ENCODE measurements around the gene NDUFS1. TPM values are rescaled to one million over a fixed set of nuclear protein-coding genes. Genes with fewer than 3 reads are reported as not detected.

NDUFS1 gene
- total and polyA plus RNA-seq, 10 of the 15 experiments (the other 5 are each of a cell fraction or from before 2014, with no cell fraction given) = 62.6 to 108 (median 90.4) TPM

DNA sequence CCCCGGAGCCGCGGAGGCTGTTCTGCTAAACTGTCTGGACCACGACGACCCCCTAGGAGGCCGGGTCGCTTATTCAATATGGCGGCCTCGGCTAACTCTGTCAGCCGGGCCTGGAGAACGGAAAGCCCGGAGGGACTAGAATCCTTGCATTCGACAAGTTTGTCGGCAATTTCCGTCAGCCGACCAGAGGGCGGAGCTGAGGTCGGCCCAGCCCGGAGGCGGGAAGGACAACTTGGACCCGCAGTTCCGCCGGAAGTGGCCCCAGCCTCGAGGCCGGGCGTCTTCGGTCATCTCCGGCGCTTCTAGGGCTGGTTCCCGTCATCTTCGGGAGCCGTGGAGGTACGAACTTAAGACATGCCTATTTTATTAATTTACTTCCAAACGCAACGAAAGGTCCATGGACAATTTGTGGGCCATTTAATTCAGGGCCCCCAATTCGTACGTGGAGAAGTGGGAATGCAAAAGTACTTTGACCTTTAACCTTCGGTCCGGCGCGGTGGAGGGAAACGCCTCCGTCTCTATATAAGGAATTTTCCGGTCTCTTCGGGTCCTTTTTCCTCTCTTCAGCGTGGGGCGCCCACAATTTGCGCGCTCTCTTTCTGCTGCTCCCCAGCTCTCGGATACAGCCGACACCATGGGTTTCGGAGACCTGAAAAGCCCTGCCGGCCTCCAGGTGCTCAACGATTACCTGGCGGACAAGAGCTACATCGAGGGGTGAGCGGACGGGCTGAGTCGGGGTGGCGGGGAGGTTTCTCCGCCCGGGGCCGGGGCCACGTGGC is at the start of gene NDUFS1, which contains the start of gene EEF1B2 (continued):
- TF ChIP-seq, protein P1, sequence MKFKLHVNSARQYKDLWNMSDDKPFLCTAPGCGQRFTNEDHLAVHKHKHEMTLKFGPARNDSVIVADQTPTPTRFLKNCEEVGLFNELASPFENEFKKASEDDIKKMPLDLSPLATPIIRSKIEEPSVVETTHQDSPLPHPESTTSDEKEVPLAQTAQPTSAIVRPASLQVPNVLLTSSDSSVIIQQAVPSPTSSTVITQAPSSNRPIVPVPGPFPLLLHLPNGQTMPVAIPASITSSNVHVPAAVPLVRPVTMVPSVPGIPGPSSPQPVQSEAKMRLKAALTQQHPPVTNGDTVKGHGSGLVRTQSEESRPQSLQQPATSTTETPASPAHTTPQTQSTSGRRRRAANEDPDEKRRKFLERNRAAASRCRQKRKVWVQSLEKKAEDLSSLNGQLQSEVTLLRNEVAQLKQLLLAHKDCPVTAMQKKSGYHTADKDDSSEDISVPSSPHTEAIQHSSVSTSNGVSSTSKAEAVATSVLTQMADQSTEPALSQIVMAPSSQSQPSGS (IDR thresholded peaks at IDR 0.05; ENCODE audit: low read length) = peak; percentile 3; the same call in 1 of the 2 replicates
- TF ChIP-seq NR2C2 (IDR thresholded peaks at IDR 0.05; ENCODE audit: borderline replicate concordance, control insufficient read depth, insufficient read length, low read depth) (peak; percentile 82), SMC3 (IDR thresholded peaks at IDR 0.05; ENCODE audit: borderline replicate concordance, low read length) (no peak), BRCA1 (IDR thresholded peaks at IDR 0.05; ENCODE audit: low read depth, low read length) (no peak), BCL11A (IDR thresholded peaks at IDR 0.05; ENCODE audit: low read depth, low read length) (no peak), BMI1 (IDR thresholded peaks at IDR 0.05; ENCODE audit: borderline replicate concordance) (no peak), TCF7 (IDR thresholded peaks at IDR 0.05; ENCODE audit: borderline replicate concordance) (no peak), RFX5 (IDR thresholded peaks at IDR 0.05; ENCODE audit: low read depth, low read length) (no peak), NFXL1 (IDR thresholded peaks at IDR 0.05; ENCODE audit: borderline replicate concordance) (no peak), YY1 (IDR thresholded peaks at IDR 0.05; ENCODE audit: low read depth, low read length) (peak; percentile 97), RUNX3 (IDR thresholded peaks at IDR 0.05; ENCODE audit: low read length) (no peak), FOS (IDR thresholded peaks at IDR 0.05; ENCODE audit: borderline replicate concordance, extremely low read depth, insufficient read length) (no peak), EZH2 (IDR thresholded peaks at IDR 0.05; ENCODE audit: borderline replicate concordance, control insufficient read depth, low read depth, low read length) (no peak), STAT1 (conservative IDR thresholded peaks at IDR 0.05) (no peak), NBN (IDR thresholded peaks at IDR 0.05) (peak; percentile 69; the same call in 1 of the 2 replicates), IRF4 (IDR thresholded peaks at IDR 0.05; ENCODE audit: low read depth, low read length) (no peak), ESRRA (IDR thresholded peaks at IDR 0.05; ENCODE audit: low read length) (peak; percentile 8; the same call in 1 of the 2 replicates), PAX5 (IDR thresholded peaks at IDR 0.05; ENCODE audit: borderline replicate concordance, low read depth, low read length) (peak; percentile 31; the same call in 1 of the 2 replicates), KLF5 (IDR thresholded peaks at IDR 0.05; ENCODE audit: partially characterized antibody) (peak; percentile 23), NRF1 (conservative IDR thresholded peaks at IDR 0.05; ENCODE audit: low read depth, low read length) (no peak), SREBF2 (IDR thresholded peaks at IDR 0.05; ENCODE audit: low read length) (no peak)
- TF ChIP-seq, protein P2, sequence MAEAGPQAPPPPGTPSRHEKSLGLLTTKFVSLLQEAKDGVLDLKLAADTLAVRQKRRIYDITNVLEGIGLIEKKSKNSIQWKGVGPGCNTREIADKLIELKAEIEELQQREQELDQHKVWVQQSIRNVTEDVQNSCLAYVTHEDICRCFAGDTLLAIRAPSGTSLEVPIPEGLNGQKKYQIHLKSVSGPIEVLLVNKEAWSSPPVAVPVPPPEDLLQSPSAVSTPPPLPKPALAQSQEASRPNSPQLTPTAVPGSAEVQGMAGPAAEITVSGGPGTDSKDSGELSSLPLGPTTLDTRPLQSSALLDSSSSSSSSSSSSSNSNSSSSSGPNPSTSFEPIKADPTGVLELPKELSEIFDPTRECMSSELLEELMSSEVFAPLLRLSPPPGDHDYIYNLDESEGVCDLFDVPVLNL (IDR thresholded peaks at IDR 0.05; ENCODE audit: low read depth, low read length) = peak; percentile 83
- TF ChIP-seq, protein P3, sequence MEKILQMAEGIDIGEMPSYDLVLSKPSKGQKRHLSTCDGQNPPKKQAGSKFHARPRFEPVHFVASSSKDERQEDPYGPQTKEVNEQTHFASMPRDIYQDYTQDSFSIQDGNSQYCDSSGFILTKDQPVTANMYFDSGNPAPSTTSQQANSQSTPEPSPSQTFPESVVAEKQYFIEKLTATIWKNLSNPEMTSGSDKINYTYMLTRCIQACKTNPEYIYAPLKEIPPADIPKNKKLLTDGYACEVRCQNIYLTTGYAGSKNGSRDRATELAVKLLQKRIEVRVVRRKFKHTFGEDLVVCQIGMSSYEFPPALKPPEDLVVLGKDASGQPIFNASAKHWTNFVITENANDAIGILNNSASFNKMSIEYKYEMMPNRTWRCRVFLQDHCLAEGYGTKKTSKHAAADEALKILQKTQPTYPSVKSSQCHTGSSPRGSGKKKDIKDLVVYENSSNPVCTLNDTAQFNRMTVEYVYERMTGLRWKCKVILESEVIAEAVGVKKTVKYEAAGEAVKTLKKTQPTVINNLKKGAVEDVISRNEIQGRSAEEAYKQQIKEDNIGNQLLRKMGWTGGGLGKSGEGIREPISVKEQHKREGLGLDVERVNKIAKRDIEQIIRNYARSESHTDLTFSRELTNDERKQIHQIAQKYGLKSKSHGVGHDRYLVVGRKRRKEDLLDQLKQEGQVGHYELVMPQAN (conservative IDR thresholded peaks at IDR 0.05) = peak; percentile 89
- TF ChIP-seq, protein P4, sequence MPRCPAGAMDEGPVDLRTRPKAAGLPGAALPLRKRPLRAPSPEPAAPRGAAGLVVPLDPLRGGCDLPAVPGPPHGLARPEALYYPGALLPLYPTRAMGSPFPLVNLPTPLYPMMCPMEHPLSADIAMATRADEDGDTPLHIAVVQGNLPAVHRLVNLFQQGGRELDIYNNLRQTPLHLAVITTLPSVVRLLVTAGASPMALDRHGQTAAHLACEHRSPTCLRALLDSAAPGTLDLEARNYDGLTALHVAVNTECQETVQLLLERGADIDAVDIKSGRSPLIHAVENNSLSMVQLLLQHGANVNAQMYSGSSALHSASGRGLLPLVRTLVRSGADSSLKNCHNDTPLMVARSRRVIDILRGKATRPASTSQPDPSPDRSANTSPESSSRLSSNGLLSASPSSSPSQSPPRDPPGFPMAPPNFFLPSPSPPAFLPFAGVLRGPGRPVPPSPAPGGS (IDR thresholded peaks at IDR 0.05; ENCODE audit: borderline replicate concordance, insufficient read depth, low read depth, low read length, poor library complexity, severe bottlenecking) = no peak

All from GM12878 (cell line).